Stomach (tissue), 9 donors: ENCODE results near the gene RPS24. TPM values are rescaled to one million over a fixed set of nuclear protein-coding genes. Genes with fewer than 3 reads are reported as not detected.

Source experiments
- DNase-seq, 2 donors: peaks; one replicate each; pipeline versions ENCODE4 v3.0.0 to v3.0.0-alpha.2; 2013 to 2019
- H3K27ac ChIP-seq, 5 donors: fragments of 200-600 bp in 4 of 5; sonication (generic) in 4 of 5; one replicate each; pipeline ENCODE4 v1.5.1; 2013 to 2019; ENCODE audit warnings: mild to moderate bottlenecking in 1 of 5, moderate library complexity in 1 of 5
- H3K27me3 ChIP-seq, 3 donors: fragments of 200-600 bp; sonication (generic); one replicate each; pipeline ENCODE4 v1.5.1; 2017 to 2019; ENCODE audit warnings: mixed run types in 1 of 3
- H3K36me3 ChIP-seq, 4 donors: fragments of 200-600 bp; sonication (generic); 1 replicate in 3 of 4; 2 replicates in 1 of 4; pipeline ENCODE4 v1.5.1; 2016 to 2019
- H3K4me1 ChIP-seq, 4 donors: fragments of 200-600 bp; sonication (generic); one replicate each; pipeline ENCODE4 v1.5.1; 2016 to 2019
- H3K4me3 ChIP-seq, 4 donors: fragments of 200-600 bp; sonication (generic) in 3 of 4; one replicate each; pipeline ENCODE4 v1.5.1; 2016 to 2019; ENCODE audit warnings: mild to moderate bottlenecking in 1 of 4
- H3K9me3 ChIP-seq, 4 donors: fragments of 200-600 bp; sonication (generic); one replicate each; pipeline ENCODE4 v1.5.1; 2016 to 2019
- EP300 ChIP-seq: sonication (generic); formaldehyde crosslinking; IDR thresholded peaks from one replicate; pipeline ENCODE4 v1.6.1; 2017; ENCODE audit warnings: antibody characterized with exemption
- POLR2A ChIP-seq, 4 donors: fragments of 450-650 bp; IDR thresholded peaks; one replicate each; pipeline ENCODE4 v1.6.1; 2016; ENCODE audit warnings: antibody characterized with exemption in 4 of 4, control low read depth in 2 of 4, mild to moderate bottlenecking in 1 of 4, moderate library complexity in 1 of 4
- POLR2AphosphoS5 ChIP-seq, 3 donors: sonication (generic); formaldehyde crosslinking; IDR thresholded peaks; one replicate each; pipeline ENCODE4 v1.6.1; 2016; ENCODE audit warnings: antibody characterized with exemption in 3 of 3
- WGBS, 5 donors: extraction: QIAGEN DNeasy Blood & Tissue Kit in 3 of 5; methylation state at CpG; one replicate each; pipeline versions ENCODE4 v1.1.5 to v1.1.7; 2013 to 2018; 5-methylcytosine and 5-hydroxymethylcytosine counted together
- intact Hi-C: fragments of 100-400 bp; cut with DNase I; formaldehyde crosslinking; loops from one replicate; pipeline ENCODE4 v1.15.1; 2023; ENCODE audit warnings: low total_unique reads
- polyA plus RNA-seq, 3 donors: library from polyadenylated mRNA; stranded (reverse); fragments of 200-250 nt; gene quantifications; one replicate each; pipeline ENCODE4 v1.2.3, GENCODE V29; 2013
- total RNA-seq, 5 donors: library from RNA; depleted of rRNA; stranded (reverse); fragments of >200 nt; gene quantifications; one replicate each; pipeline versions ENCODE4 v1.1.0 to v1.2.3, GENCODE V29; 2014 to 2016
- TF ChIP-seq, protein P1 (sequence below), 7 experiments: fragments of 450-650 bp in 4 of 7; fragments of 200-600 bp in 3 of 7; sonication (generic) in 3 of 7; IDR thresholded peaks; one replicate each; pipeline ENCODE4 v1.5.1; 2016 to 2019; ENCODE audit warnings: antibody characterized with exemption in 7 of 7, control low read depth in 2 of 7, mild to moderate bottlenecking in 1 of 7
- donor health status: healthy with polysubstance abuse.
- donor health status: Bipolar disorder and iron deficiency.
- donor health status: healthy.

The RPS24 gene
- total and polyA plus RNA-seq, 8 donors, result 936 to 7,888 (median 2,768) TPM

DNA sequence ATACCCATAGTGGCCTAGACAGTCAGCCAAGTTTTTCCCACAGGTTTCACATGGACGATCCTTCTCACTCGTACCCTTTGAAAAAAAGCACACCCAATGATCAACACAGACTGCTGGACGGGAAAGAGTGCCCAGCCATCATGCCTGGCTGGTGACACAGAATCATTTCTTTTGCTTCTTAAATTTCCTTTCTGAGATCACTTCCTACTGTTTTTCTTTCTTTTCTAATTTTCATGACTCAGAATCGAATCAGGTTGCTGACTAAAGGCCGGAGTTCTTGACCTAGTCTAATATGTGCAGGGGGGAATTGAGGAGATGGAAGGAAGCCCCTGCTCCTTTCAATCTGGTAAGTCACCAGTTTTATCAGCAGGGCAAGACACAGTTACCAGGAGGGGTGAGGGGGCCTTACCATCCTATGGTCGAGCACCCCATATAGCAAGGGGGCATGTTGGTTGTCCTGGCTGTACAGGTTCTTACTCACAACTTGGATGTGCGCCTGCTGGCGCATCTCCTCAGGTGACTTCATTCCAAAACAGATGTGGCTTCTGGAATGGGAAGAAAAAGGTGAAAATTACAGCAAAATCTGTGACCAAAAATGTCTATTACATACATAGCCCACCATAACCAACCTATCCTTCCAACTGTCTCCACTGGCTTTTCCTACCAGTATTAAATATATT is 7.8 kb upstream of the RPS24 start:
- intact Hi-C loops, result no loop called here
- no peaks in the 10 kb centered on the region for H3K27me3 ChIP-seq
- no peak overlapping the region for H3K4me3 ChIP-seq
- 90 to 96% (median 92%) methylated on average over 8 of the region's 8 CpGs for WGBS, 5 donors
- H3K27ac ChIP-seq, result no peak overlapping the region
- no peak for DNase-seq
- H3K4me1 ChIP-seq, result peaks cover 13 to 35% (median 29%) of the 10 kb centered on the region in 4 donors
- H3K9me3 ChIP-seq, result no peaks in the 10 kb centered on the region
- peaks cover 49 to 56% (median 56%) of the 10 kb centered on the region in 4 donors for H3K36me3 ChIP-seq
- TF ChIP-seq EP300, result no peak
- TF ChIP-seq, protein P1, sequence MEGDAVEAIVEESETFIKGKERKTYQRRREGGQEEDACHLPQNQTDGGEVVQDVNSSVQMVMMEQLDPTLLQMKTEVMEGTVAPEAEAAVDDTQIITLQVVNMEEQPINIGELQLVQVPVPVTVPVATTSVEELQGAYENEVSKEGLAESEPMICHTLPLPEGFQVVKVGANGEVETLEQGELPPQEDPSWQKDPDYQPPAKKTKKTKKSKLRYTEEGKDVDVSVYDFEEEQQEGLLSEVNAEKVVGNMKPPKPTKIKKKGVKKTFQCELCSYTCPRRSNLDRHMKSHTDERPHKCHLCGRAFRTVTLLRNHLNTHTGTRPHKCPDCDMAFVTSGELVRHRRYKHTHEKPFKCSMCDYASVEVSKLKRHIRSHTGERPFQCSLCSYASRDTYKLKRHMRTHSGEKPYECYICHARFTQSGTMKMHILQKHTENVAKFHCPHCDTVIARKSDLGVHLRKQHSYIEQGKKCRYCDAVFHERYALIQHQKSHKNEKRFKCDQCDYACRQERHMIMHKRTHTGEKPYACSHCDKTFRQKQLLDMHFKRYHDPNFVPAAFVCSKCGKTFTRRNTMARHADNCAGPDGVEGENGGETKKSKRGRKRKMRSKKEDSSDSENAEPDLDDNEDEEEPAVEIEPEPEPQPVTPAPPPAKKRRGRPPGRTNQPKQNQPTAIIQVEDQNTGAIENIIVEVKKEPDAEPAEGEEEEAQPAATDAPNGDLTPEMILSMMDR (IDR thresholded peaks at IDR 0.05), result no peak
- TF ChIP-seq POLR2A (IDR thresholded peaks at IDR 0.05), result no peak
- no peak for TF ChIP-seq POLR2AphosphoS5 (IDR thresholded peaks at IDR 0.05)

GRCh38 chr10:78028438-78029268 is 5.0 kb upstream of the RPS24 start:
- TF ChIP-seq POLR2A (IDR thresholded peaks at IDR 0.05) (no peak), POLR2AphosphoS5 (IDR thresholded peaks at IDR 0.05) (no peak)
- 33 to 36% (median 34%) methylated on average over 36 of the region's 36 CpGs for WGBS, 5 donors
- peak overlapping the region; percentile 84 to 98 (median 96) for H3K4me3 ChIP-seq
- intact Hi-C loops, result no loop called here
- H3K36me3 ChIP-seq, result peaks cover 22 to 28% (median 27%) of the 10 kb centered on the region in 4 donors
- H3K27me3 ChIP-seq, result no peaks in the 10 kb centered on the region
- peaks cover 18 to 41% (median 35%) of the 10 kb centered on the region in 4 donors for H3K4me1 ChIP-seq
- H3K27ac ChIP-seq, result peak overlapping the region; percentile 69 to 92 (median 87)
- H3K9me3 ChIP-seq, result no peaks in the 10 kb centered on the region
- peak in 1 of 2 donors; percentile 63 for DNase-seq

DNA sequence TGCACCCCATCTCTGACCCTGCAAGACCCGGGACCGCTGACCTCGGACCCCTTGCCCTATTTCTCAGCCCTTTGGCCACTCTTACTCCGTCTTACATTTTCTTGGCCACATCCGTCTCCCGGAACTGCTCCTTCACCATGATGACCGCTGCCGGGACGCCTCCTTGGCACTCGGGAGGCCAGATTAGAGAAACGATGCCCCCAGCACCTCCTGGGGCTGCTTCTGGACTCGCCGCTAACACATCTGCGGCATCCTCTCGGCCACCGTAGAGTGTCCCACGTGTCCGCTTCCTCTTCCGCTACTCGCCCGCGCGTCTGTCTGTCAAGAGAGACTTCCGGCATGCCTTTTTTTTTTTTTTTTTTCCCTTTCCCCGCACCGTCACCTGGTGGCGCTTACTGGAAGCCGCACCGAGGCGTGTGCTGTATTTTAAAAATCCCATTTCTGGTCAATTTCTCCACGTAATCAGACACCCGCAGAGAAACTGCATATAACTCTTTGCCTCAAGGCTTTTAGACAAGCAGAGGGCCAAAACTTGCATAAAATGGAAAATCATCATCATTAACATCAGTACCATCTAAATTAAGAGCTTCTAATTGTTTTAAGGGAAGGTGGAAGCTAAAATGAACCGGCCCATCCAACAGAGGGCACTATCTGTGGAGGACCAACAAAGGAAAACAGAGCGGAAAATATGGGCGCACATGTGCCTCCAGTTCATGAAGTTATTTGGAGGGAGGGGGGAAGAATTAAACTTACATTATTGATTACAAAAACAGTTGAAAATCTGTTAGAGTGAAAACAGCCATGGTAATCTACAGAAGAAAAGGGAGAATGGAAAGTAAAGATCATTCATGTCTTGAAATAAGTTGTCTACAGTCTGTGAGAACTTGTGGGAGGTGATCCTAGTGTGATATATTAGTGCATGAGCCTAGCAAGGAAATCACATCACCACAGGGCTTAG is 4.1 kb upstream of the RPS24 start, which contains the start of gene POLR3A:
POLR3A (minus strand) TSS at position 247 of the 958 bp plus-strand sequence; CDS start at position 139, 108 bp downstream.
- intact Hi-C loops, result no loop called here
- H3K9me3 ChIP-seq, result no peaks in the 10 kb centered on the region
- H3K27me3 ChIP-seq, result no peaks in the 10 kb centered on the region
- WGBS, 5 donors, result 0 to 1% (median 0%) methylated on average over 35 of the region's 35 CpGs
- peak; percentile 96 to 99 for DNase-seq
- H3K4me1 ChIP-seq, result peaks cover 20 to 44% (median 40%) of the 10 kb centered on the region in 4 donors
- peak within 1 kb of the TSS; percentile 84 to 98 (median 96) for H3K4me3 ChIP-seq
- H3K36me3 ChIP-seq, result peaks cover 15 to 19% (median 18%) of the 10 kb centered on the region in 4 donors
- TF ChIP-seq, protein P1 (IDR thresholded peaks at IDR 0.05), result peak in 5 of 7 experiments; percentile 43 to 96 (median 64)
- TF ChIP-seq POLR2AphosphoS5 (IDR thresholded peaks at IDR 0.05) (peak; percentile 65 to 95 (median 89)), EP300 (no peak)
- H3K27ac ChIP-seq, result peak within 1 kb of the TSS; percentile 75 to 92 (median 87)

DNA sequence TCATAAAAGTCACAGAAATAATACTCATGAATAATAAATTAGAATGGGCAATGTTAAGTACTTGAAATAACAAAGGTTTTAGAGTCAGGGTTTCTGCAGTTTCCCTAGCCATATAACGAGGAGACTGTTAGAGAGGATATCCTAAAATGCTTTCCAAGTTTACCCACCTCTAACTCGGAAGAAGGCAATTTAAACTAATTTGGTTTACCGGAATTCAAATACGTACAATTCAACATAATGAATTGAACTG is 351 bp upstream of the RPS24 start:
- Histone ChIP-seq H3K27me3 (no peaks in the 10 kb centered on the region), H3K4me1 (peaks cover 24 to 61% (median 53%) of the 10 kb centered on the region in 4 donors), H3K27ac (peak overlapping the region in 4 of 5 donors; percentile 78 to 86 (median 86)), H3K4me3 (peak overlapping the region; percentile 78 to 97 (median 86)), H3K9me3 (no peaks in the 10 kb centered on the region), H3K36me3 (peaks cover 32 to 34% (median 33%) of the 10 kb centered on the region in 4 donors)
- TF ChIP-seq POLR2AphosphoS5 (IDR thresholded peaks at IDR 0.05) (no peak), EP300 (no peak), POLR2A (IDR thresholded peaks at IDR 0.05) (no peak)
- TF ChIP-seq, protein P1 (IDR thresholded peaks at IDR 0.05), result no peak
- intact Hi-C loops, result no loop called here
- no peak for DNase-seq
- WGBS, 5 donors, result 0 to 3% (median 0%) methylated on average over 4 of the region's 4 CpGs
